PC-9 (cell line): ENCODE results near the gene PI3. TPM values are rescaled to one million over a fixed set of nuclear protein-coding genes. Genes with fewer than 3 reads are reported as not detected.
A peak's percentile ranks its signal among the peaks of the same experiment; 100 is the strongest.
"Not testable (repeated sequence)": the region's sequence is repeated elsewhere in the genome, so short reads cannot be mapped to it uniquely, and the experiment has no call there.

ENCODE experiments used
- BruUV-seq: library from RNA; stranded (reverse); fragments of 400-500 nt; replicated peaks from 2 replicates; lab custom pipeline; 2021; lab: Mats Ljungman, UMichigan
- CTCF ChIA-PET: fragments of 300-600 bp; sonication (Branson Sonifier 250); formaldehyde crosslinking; loops from one replicate; lab custom pipeline; 2022; ENCODE audit warnings: antibody characterized with exemption; lab: Charles Lee
- POLR2A ChIA-PET: fragments of 300-600 bp; sonication (Branson Sonifier 250); formaldehyde crosslinking; loops from one replicate; lab custom pipeline; 2022; ENCODE audit warnings: antibody characterized with exemption; ENCODE audit not compliant: unreplicated experiment; lab: Charles Lee
- DNase-seq, 2 experiments: peaks; one replicate each; pipeline versions ENCODE4 v3.0.0 to v3.0.0-alpha.2; 2015 to 2022; ENCODE audit warnings: mixed read lengths in 1 of 2
- H2AFZ ChIP-seq: fragments of 200-600 bp; sonication (generic); 2 replicates; pipeline ENCODE4 v1.8.1; 2017; ENCODE audit warnings: antibody characterized with exemption
- H3F3A ChIP-seq: fragments of 200-600 bp; sonication (generic); 2 replicates; pipeline ENCODE4 v1.8.1; 2017; ENCODE audit warnings: antibody characterized with exemption, mild to moderate bottlenecking, low read depth; ENCODE audit not compliant: insufficient read depth
- H3K27ac ChIP-seq: fragments of 200-600 bp; sonication (generic); 2 replicates; pipeline ENCODE4 v1.6.1; 2016; ENCODE audit warnings: mixed run types
- H3K27me3 ChIP-seq: fragments of 200-600 bp; sonication (generic); 2 replicates; pipeline ENCODE4 v1.6.1; 2016; ENCODE audit warnings: low read depth, mixed run types; ENCODE audit not compliant: insufficient read depth
- H3K36me3 ChIP-seq: fragments of 200-600 bp; sonication (generic); 2 replicates; pipeline ENCODE4 v1.6.1; 2016; ENCODE audit warnings: low read depth, mixed run types
- H3K4me1 ChIP-seq: fragments of 200-600 bp; sonication (generic); replicated peaks from 2 replicates; pipeline ENCODE4 v1.6.1; 2016; ENCODE audit warnings: mixed run types; ENCODE audit not compliant: insufficient read depth
- H3K4me2 ChIP-seq: fragments of 200-600 bp; sonication (generic); 2 replicates; pipeline ENCODE4 v1.6.1; 2017; ENCODE audit warnings: mixed run types
- H3K4me3 ChIP-seq: fragments of 200-600 bp; sonication (generic); 2 replicates; pipeline ENCODE4 v1.6.1; 2016; ENCODE audit warnings: mixed run types
- H3K79me2 ChIP-seq: fragments of 200-600 bp; sonication (generic); 2 replicates; pipeline ENCODE4 v1.6.1; 2017; ENCODE audit warnings: low read depth, mixed run types
- H3K9me2 ChIP-seq: fragments of 200-600 bp; sonication (generic); 2 replicates; pipeline ENCODE4 v1.8.1; 2017; ENCODE audit warnings: mild to moderate bottlenecking; ENCODE audit not compliant: insufficient read depth
- H3K9me3 ChIP-seq: fragments of 200-600 bp; sonication (generic); 2 replicates; pipeline ENCODE4 v1.8.1; 2016; ENCODE audit warnings: low read depth; ENCODE audit not compliant: insufficient read depth
- H4K20me1 ChIP-seq: fragments of 200-600 bp; sonication (generic); 2 replicates; pipeline ENCODE4 v1.8.1; 2017; ENCODE audit not compliant: insufficient read depth
- EZH2 ChIP-seq: fragments of 200-600 bp; sonication (generic); IDR thresholded peaks from 2 replicates; pipeline ENCODE4 v1.8.0; 2017; ENCODE audit warnings: antibody characterized with exemption, low read depth
- intact Hi-C: fragments of 100-400 bp; cut with micrococcal nuclease; formaldehyde crosslinking; loops from one replicate; pipeline ENCODE4 v1.10.0; 2022; ENCODE audit not compliant: unreplicated experiment
- total RNA-seq: library from RNA; stranded (reverse); gene quantifications from 2 replicates; pipeline ENCODE4 v1.2.3, GENCODE V29; 2021
- TF ChIP-seq, protein P1 (sequence below): fragments of 200-600 bp; sonication (generic); conservative IDR thresholded peaks from 2 replicates; pipeline ENCODE4 v1.6.1; 2017; ENCODE audit warnings: mixed run types, antibody characterized with exemption, mild to moderate bottlenecking, moderate library complexity

PI3 gene
- total RNA-seq, 1 experiment from 2014 or later = 6.6 TPM

DNA sequence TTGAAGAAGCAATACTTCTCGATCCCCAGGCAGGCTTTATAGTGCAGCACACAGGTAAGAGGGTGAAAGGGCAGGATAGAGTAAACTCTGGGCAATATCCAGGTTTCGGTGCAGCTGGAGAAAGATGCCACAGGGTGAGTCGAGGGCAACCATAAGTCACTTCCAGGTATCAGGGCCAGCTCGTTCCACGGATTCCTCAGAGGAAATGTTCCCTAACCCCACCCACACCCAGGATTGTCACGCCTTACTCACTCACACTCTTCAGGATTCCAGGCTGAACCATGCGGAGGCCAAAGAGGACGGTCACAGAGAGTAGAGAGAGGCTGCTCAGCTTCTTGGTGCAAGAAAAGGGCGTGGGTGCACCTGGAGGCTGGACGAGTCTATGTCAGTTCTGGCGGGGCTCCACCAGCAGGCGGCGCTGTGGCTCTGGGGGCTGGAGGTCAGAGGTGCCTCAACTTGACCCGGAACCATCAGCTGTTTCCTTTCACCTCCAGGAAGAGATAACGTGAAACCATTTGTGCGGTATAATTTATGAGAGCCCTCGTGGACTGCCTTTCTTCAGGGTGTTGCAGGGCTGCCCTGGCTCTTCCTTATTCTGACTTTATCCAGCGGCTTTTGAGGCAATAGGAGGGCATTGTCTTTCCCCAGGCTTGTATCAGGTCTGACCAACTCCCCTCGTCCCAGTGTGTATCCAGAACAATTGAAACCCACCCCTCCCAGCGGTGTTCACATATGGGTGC, 36.0 kb upstream of the PI3 start:
- Histone ChIP-seq H3K4me3 (no peak overlapping the region), H3K79me2 (no peaks in the 10 kb centered on the region), H3K9me2 (no peaks in the 10 kb centered on the region), H4K20me1 (no peaks in the 10 kb centered on the region), H3F3A (peaks cover 8% of the 10 kb centered on the region; the same call in 1 of the 2 replicates), H3K9me3 (no peaks in the 10 kb centered on the region), H3K36me3 (no peaks in the 10 kb centered on the region), H3K27me3 (no peaks in the 10 kb centered on the region), H3K27ac (no peak overlapping the region), H3K4me1 (0 out of 2 replicates have a peak, but pooled peaks cover 7% of the 10 kb centered on the region), H3K4me2 (no peak overlapping the region), H2AFZ (no peak overlapping the region)
- no TSS peak for BruUV-seq
- intact Hi-C loops = loop anchor here (1.0 kb wide), 1 partner anchor 153 kb away; no protein-coding TSS in a partner anchor
- no peak for TF ChIP-seq EZH2
- TF ChIP-seq, protein P1, sequence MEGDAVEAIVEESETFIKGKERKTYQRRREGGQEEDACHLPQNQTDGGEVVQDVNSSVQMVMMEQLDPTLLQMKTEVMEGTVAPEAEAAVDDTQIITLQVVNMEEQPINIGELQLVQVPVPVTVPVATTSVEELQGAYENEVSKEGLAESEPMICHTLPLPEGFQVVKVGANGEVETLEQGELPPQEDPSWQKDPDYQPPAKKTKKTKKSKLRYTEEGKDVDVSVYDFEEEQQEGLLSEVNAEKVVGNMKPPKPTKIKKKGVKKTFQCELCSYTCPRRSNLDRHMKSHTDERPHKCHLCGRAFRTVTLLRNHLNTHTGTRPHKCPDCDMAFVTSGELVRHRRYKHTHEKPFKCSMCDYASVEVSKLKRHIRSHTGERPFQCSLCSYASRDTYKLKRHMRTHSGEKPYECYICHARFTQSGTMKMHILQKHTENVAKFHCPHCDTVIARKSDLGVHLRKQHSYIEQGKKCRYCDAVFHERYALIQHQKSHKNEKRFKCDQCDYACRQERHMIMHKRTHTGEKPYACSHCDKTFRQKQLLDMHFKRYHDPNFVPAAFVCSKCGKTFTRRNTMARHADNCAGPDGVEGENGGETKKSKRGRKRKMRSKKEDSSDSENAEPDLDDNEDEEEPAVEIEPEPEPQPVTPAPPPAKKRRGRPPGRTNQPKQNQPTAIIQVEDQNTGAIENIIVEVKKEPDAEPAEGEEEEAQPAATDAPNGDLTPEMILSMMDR = peak; percentile 97
- ChIA-PET CTCF (interaction anchor here (0.7 to 2.2 kb wide), 6 partner anchors 27 to 155 kb away, joined by 3 to 14 read pairs (median 6); no protein-coding TSS in a partner anchor), POLR2A (interaction anchor here (0.5 to 0.8 kb wide), 4 partner anchors 116 to 1389 kb away, joined by 3 read pairs; partner anchors contain the start of gene SLPI)
- DNase-seq = peak; percentile 62 to 73

DNA sequence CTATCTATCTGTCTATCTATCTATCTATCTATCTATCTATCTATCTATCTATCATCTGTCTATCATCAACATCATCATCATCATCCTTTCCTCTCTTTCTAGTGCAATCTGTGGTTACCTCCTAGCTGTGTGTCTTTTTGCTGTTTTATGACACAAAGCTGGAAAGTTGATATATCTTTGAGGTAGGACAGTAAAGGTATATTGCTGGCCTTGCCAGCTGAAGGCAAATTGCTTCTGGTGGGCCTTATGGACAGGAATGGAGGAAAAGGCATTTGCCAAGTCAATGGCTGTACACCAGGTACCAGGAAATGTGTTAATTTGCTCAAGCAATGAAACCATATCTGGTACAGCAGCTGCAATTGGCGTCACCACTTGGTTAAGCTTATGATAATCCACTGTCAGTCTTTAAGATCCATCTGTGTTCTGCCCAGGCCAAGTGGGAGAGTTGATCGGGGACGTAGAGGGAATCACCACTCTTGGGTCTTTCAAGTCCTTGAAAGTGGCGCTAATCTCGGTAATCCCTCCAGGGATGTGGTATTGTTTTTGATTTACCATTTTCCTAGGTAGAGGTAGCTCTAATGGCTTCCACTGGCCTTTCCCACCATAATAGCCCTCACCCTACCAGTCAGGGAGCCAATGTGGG, 34.8 kb upstream of the PI3 start:
- H3K4me2 ChIP-seq, H3K9me3 ChIP-seq, intact Hi-C loops, H3K9me2 ChIP-seq, H3K79me2 ChIP-seq, H3K4me3 ChIP-seq, H3K4me1 ChIP-seq, H3F3A ChIP-seq, H2AFZ ChIP-seq, H3K36me3 ChIP-seq, H3K27ac ChIP-seq, H4K20me1 ChIP-seq, DNase-seq, BruUV-seq, H3K27me3 ChIP-seq: not testable (repeated sequence)
- CTCF ChIA-PET = interaction anchor here (0.7 to 2.2 kb wide), 4 partner anchors 28 to 154 kb away, joined by 3 to 14 read pairs (median 6); no protein-coding TSS in a partner anchor
- POLR2A ChIA-PET = interaction anchor here (0.6 kb wide), 1 partner anchor 593 kb away, joined by 5 read pairs; no protein-coding TSS in a partner anchor

DNA sequence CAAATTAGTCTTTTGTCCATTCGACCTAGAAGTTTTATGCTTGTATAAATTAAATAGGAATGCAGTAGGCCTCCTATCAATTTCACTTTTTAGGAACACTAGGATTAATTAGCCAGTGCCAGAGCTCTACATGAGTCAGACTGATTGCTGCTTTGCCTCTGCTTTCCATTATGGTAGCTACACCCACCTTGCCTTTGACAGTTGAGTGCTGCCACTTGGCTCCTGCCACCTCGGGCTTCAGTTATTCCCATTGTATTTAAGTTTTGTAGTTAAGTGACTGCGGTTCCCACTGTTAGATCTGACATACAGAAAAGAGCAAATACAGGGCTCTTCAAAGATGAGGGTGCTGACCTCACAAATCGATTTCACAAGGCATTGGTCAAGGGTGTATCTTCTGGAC, 33.9 kb upstream of the PI3 start:
- H3K9me3 ChIP-seq = no peaks in the 10 kb centered on the region
- 0 out of 2 replicates have a peak, but pooled peaks cover 7% of the 10 kb centered on the region for H3K4me1 ChIP-seq
- no peaks in the 10 kb centered on the region; the same call in 1 of the 2 replicates for H3K9me2 ChIP-seq
- BruUV-seq = no TSS peak
- no peaks in the 10 kb centered on the region for H3K36me3 ChIP-seq
- no peak overlapping the region for H2AFZ ChIP-seq
- DNase-seq = no peak
- ChIA-PET POLR2A (no interaction called here), CTCF (no interaction called here)
- H3K79me2 ChIP-seq = no peaks in the 10 kb centered on the region
- H3K27ac ChIP-seq = no peak overlapping the region
- TF ChIP-seq, protein P1 = no peak
- TF ChIP-seq EZH2 = no peak
- no peak overlapping the region for H3K4me3 ChIP-seq
- no peak overlapping the region for H3K4me2 ChIP-seq
- intact Hi-C loops = no loop called here
- peaks cover 8% of the 10 kb centered on the region; the same call in 1 of the 2 replicates for H3F3A ChIP-seq
- no peaks in the 10 kb centered on the region for H4K20me1 ChIP-seq
- H3K27me3 ChIP-seq = no peaks in the 10 kb centered on the region
